ENCODE results near the gene OPTN.
"Not testable (repeated sequence)": the region's sequence is repeated elsewhere in the genome, so short reads cannot be mapped to it uniquely, and the experiment has no call there.

The OPTN gene

GRCh38 chr10:13090289-13090688, 9.7 kb upstream of the OPTN start:
- DNase-seq (ENCODE audit: low read depth in 2 of 2) = no peak

GRCh38 chr10:13091801-13092200, 8.2 kb upstream of the OPTN start:
- DNase-seq (ENCODE audit: low read depth in 2 of 2) = no peak

- DNase-seq (ENCODE audit: low read depth in 2 of 2) = no peak
Observed at GRCh38 chr10:13092291-13093102, 7.5 kb upstream of the OPTN start.

- not testable (repeated sequence) for DNase-seq (ENCODE audit: low read depth in 2 of 2)
Observed at GRCh38 chr10:13094082-13094481, 5.9 kb upstream of the OPTN start.

- no peak for DNase-seq (ENCODE audit: low read depth in 2 of 2)
Observed at GRCh38 chr10:13095094-13095493, 4.9 kb upstream of the OPTN start.

- DNase-seq (ENCODE audit: low read depth in 2 of 2) = no peak
Observed at GRCh38 chr10:13095929-13096328, 4.0 kb upstream of the OPTN start.

GRCh38 chr10:13099144-13099665, 758 bp upstream of the OPTN start:
- peak; percentile 10 to 13 for DNase-seq (ENCODE audit: low read depth in 2 of 2)

- DNase-seq (ENCODE audit: low read depth in 2 of 2) = no peak
Observed at GRCh38 chr10:13100349-13101294, 659 bp downstream of the OPTN start.

- no peak for DNase-seq (ENCODE audit: low read depth in 2 of 2)
Observed at GRCh38 chr10:13102002-13102794, 2.2 kb downstream of the OPTN start.

- DNase-seq (ENCODE audit: low read depth in 2 of 2) = no peak
Observed at GRCh38 chr10:13103554-13103953, 3.6 kb downstream of the OPTN start.

- DNase-seq (ENCODE audit: low read depth in 2 of 2) = no peak
Observed at GRCh38 chr10:13104697-13105096, 4.7 kb downstream of the OPTN start.

GRCh38 chr10:13105184-13105583, 5.2 kb downstream of the OPTN start:
- DNase-seq (ENCODE audit: low read depth in 2 of 2) = no peak

- DNase-seq (ENCODE audit: low read depth in 2 of 2) = no peak
Observed at GRCh38 chr10:13106387-13107045, 6.6 kb downstream of the OPTN start.

- no peak for DNase-seq (ENCODE audit: low read depth in 2 of 2)
Observed at GRCh38 chr10:13110908-13111307, 10.9 kb downstream of the OPTN start.

- no peak for DNase-seq (ENCODE audit: low read depth in 2 of 2)
Observed at GRCh38 chr10:13113544-13113943, 13.6 kb downstream of the OPTN start.

- no peak for DNase-seq (ENCODE audit: low read depth in 2 of 2)
Observed at GRCh38 chr10:13115832-13116803, 16.2 kb downstream of the OPTN start.

GRCh38 chr10:13117841-13118783, 18.1 kb downstream of the OPTN start:
- no peak for DNase-seq (ENCODE audit: low read depth in 2 of 2)

GRCh38 chr10:13118784-13119410, 18.9 kb downstream of the OPTN start:
- DNase-seq (ENCODE audit: low read depth in 2 of 2) = no peak

Measured in fibroblast of skin of left biceps (primary cell).